ENCODE measurements around the gene CCDC121. TPM values are rescaled to one million over a fixed set of nuclear protein-coding genes. Genes with fewer than 3 reads are reported as not detected.

Gene CCDC121
- total RNA-seq, 3 donors from 2014 or later (not counting 1 experiment from before 2014, with no cell fraction given), result 0.25 to 0.58 (median 0.42) TPM

GRCh38 chr2:27582129-27582694 is 46.6 kb downstream of the CCDC121 start:
- intact Hi-C loops (cut with micrococcal nuclease), result loop anchor here (2.0 kb wide), 1 partner anchor 47 kb away; the partner anchor contains the start of genes CCDC121 and GPN1
- Mint-ChIP-seq H3K9me3 (no peaks in the 10 kb centered on the region), H3K4me3 (peak overlapping the region; percentile 96), H3K36me3 (no peaks in the 10 kb centered on the region), H3K4me1 (peaks cover 41 to 47% of the 10 kb centered on the region in 2 donors), H3K27ac (peak overlapping the region; percentile 83 to 95), H3K27me3 (ENCODE audit: low read depth in 2 of 2) (peaks cover 24 to 37% of the 10 kb centered on the region in 2 donors)
- peak in 1 of 2 donors; percentile 24 for DNase-seq
- Histone ChIP-seq H3K4me1 (ENCODE audit: control insufficient read depth, insufficient read depth, low read length) (peaks cover 25% of the 10 kb centered on the region), H3K4me3 (ENCODE audit: low read length) (peak overlapping the region; percentile 66), H3K9me3 (ENCODE audit: control insufficient read depth, insufficient read depth, low read length) (no peaks in the 10 kb centered on the region), H3K27ac (ENCODE audit: low read length) (peak overlapping the region; percentile 61), H3K36me3 (ENCODE audit: control insufficient read depth, insufficient read depth, low read length) (no peaks in the 10 kb centered on the region), H3K27me3 (ENCODE audit: control insufficient read depth, insufficient read depth, low read length) (peaks cover 6% of the 10 kb centered on the region)
- WGBS (ENCODE audit: insufficient coverage), result 94% methylated on average over 16 of the region's 16 CpGs
- no peak for TF ChIP-seq CTCF (IDR thresholded peaks at IDR 0.05)
- no peak for ATAC-seq

- no peaks in the 10 kb centered on the region for H3K36me3 Mint-ChIP-seq
- H3K4me1 Mint-ChIP-seq, result peaks cover 37 to 40% of the 10 kb centered on the region in 2 donors
- H3K27me3 Mint-ChIP-seq (ENCODE audit: low read depth in 2 of 2), result peaks cover 26 to 43% of the 10 kb centered on the region in 2 donors
- no peaks in the 10 kb centered on the region for H3K36me3 ChIP-seq (ENCODE audit: control insufficient read depth, insufficient read depth, low read length)
- DNase-seq, result peak in 1 of 2 donors; percentile 17
- H3K4me3 Mint-ChIP-seq, result peak overlapping the region; percentile 96
- no peak for ATAC-seq
- no peak for TF ChIP-seq CTCF (IDR thresholded peaks at IDR 0.05)
- intact Hi-C loops (cut with micrococcal nuclease), result loop anchor here (2.0 kb wide), 1 partner anchor 47 kb away; the partner anchor contains the start of genes CCDC121 and GPN1
- peaks cover 12% of the 10 kb centered on the region for H3K27me3 ChIP-seq (ENCODE audit: control insufficient read depth, insufficient read depth, low read length)
- H3K27ac Mint-ChIP-seq, result peak overlapping the region; percentile 24 to 95
- H3K4me3 ChIP-seq (ENCODE audit: low read length), result no peak overlapping the region
- no peaks in the 10 kb centered on the region for H3K9me3 Mint-ChIP-seq
- H3K4me1 ChIP-seq (ENCODE audit: control insufficient read depth, insufficient read depth, low read length), result peaks cover 23% of the 10 kb centered on the region
- no peak overlapping the region for H3K27ac ChIP-seq (ENCODE audit: low read length)
- WGBS (ENCODE audit: insufficient coverage), result 98% methylated on average over 19 of the region's 19 CpGs
- H3K9me3 ChIP-seq (ENCODE audit: control insufficient read depth, insufficient read depth, low read length), result no peaks in the 10 kb centered on the region
Observed at GRCh38 chr2:27581417-27582128, 47.2 kb downstream of the CCDC121 start.

Other genes with a start within 250 kb of the CCDC121 start
- gene ZNF513, start 248.3 kb downstream of the CCDC121 start, total RNA-seq, result 10 to 100 TPM; 24.2 to 28.1 (median 26.1) TPM
- 10 to 100 TPM; 63.9 to 73.8 (median 69.5) TPM for gene PPM1G, start 219.4 kb downstream of the CCDC121 start, total RNA-seq
- 100 to 1,000 TPM; 240 to 278 (median 262) TPM for gene NRBP1, start 200.4 kb downstream of the CCDC121 start, total RNA-seq
- gene KRTCAP3, start 186.6 kb downstream of the CCDC121 start, total RNA-seq, result 1 to 10 TPM; 4.4 to 8.4 (median 5.1) TPM
- gene IFT172, start 139.3 kb downstream of the CCDC121 start, total RNA-seq, result 10 to 100 TPM; 24.8 to 35.7 (median 30.7) TPM
- not detected for gene FNDC4, start 133.8 kb downstream of the CCDC121 start, total RNA-seq
- gene GCKR, start 132.2 kb downstream of the CCDC121 start, total RNA-seq, result not detected
- gene ZNF512, start 46.0 kb downstream of the CCDC121 start, total RNA-seq, result 10 to 100 TPM; 26.5 to 40.9 (median 30.6) TPM
- gene GPN1, start within 50 bp of the CCDC121 start, total RNA-seq, result 10 to 100 TPM; 31.5 to 36.1 (median 34.9) TPM
- 10 to 100 TPM; 52.2 to 53.7 (median 52.8) TPM for gene SUPT7L, start 34.6 kb upstream of the CCDC121 start, total RNA-seq
- gene SLC4A1AP, start 34.9 kb upstream of the CCDC121 start, total RNA-seq, result 10 to 100 TPM; 22.0 to 26.0 (median 24.8) TPM
- gene MRPL33, start 142.7 kb upstream of the CCDC121 start, total RNA-seq, result 10 to 100 TPM; 21.5 to 28.5 (median 27.3) TPM

Data from natural killer cell (primary cell).